ENCODE results near the gene ATP5PB. TPM values are rescaled to one million over a fixed set of nuclear protein-coding genes. Genes with fewer than 3 reads are reported as not detected.
A peak's percentile ranks its signal among the peaks of the same experiment; 100 is the strongest.

ATP5PB gene
- total and polyA plus RNA-seq, 2 donors: 303 to 342 TPM

DNA sequence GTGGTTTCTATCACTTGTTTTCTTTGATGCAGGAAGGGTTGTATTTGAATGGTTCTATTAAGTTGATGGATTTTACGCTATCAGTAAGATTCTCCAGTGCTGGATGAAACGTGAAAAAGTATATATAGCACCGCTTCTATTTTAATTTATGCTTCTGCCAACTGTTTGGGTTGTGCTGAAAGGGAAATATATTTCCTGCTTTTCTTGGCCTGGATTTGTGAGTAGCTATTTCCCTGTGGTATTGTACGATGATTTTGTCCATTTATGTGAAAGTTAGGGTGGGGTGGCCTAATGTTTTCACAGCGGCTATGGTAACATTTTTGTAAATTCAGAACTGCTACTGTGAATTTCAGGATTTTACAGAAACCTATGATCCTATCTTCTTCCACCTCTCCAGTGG lies 24.8 kb downstream of the ATP5PB start:
- 56% methylated on average over 5 of the region's 5 CpGs for WGBS
- Histone ChIP-seq H3K27ac (ENCODE audit: low read depth) (no peak overlapping the region), H3K36me3 (ENCODE audit: insufficient read depth) (no peaks in the 10 kb centered on the region), H3K4me3 (ENCODE audit: low read depth, low read length) (no peak overlapping the region), H3K4me1 (ENCODE audit: insufficient read depth) (no peaks in the 10 kb centered on the region)
- no peak for DNase-seq (ENCODE audit: extremely low spot score)

DNA sequence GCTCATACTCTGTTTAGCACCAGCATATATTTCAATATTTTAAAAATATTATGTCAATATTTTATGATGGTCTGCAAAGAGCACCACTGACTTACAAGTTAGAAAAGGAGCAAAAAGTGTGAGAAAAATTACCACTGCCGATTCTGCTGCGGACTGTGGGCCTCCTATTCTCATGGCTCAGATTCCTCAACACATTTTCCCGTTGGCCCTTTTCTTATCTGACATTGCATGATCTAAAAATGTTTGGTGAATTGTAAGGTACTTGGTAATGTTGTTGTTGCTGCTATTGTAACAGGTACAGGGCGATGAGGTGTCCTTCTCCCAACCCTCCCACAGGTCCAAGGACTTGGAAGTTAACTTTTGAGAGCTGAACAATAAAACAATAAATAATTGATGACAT lies 25.3 kb downstream of the ATP5PB start:
- Histone ChIP-seq H3K4me1 (ENCODE audit: insufficient read depth) (no peaks in the 10 kb centered on the region), H3K27ac (ENCODE audit: low read depth) (no peak overlapping the region), H3K4me3 (ENCODE audit: low read depth, low read length) (no peak overlapping the region), H3K36me3 (ENCODE audit: insufficient read depth) (no peaks in the 10 kb centered on the region)
- DNase-seq (ENCODE audit: extremely low spot score): no peak
- 74% methylated on average over 4 of the region's 4 CpGs for WGBS

DNA sequence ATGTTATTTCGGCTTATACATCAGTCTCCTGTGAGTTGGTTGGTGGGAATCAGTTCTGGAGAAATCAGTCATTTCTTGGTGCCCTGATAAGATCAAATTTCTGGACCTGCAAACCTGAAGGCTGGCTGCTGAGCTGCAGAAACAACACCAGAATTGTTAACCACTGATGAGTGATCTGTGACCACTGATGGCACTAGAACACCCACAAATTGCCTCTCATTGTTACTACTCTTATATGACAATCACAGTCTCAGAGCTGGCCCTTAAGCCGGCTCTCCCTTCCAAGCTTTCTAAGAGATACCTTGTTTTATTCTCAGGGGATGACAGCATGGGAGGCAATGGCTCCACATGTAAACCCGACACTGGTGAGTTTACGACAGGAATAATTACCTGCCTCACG lies 26.4 kb downstream of the ATP5PB start:
- Histone ChIP-seq H3K36me3 (ENCODE audit: insufficient read depth) (no peaks in the 10 kb centered on the region), H3K27ac (ENCODE audit: low read depth) (no peak overlapping the region), H3K4me3 (ENCODE audit: low read depth, low read length) (no peak overlapping the region), H3K4me1 (ENCODE audit: insufficient read depth) (no peaks in the 10 kb centered on the region)
- DNase-seq (ENCODE audit: extremely low spot score): no peak
- 72% methylated on average over 5 of the region's 5 CpGs for WGBS

DNA sequence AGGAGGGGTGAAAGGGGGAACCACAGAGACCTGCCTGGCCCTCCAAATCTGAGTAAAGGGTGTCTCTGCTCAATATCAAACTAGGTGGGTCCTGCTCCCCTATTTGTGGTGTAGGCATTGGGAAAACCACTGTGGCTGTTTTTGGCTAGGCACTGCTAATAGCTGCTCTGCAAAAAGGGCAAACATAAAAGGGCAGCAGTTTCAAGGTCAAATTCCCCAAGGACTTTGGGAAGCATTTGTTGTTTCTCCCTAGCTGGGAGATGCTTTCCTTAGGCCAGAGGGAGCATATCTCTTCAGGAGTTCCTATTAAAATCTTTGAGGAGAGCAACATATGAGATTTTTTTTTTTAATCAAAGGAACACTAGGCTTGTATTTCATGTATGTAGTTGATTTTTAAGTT lies 26.9 kb downstream of the ATP5PB start:
- Histone ChIP-seq H3K4me3 (ENCODE audit: low read depth, low read length) (no peak overlapping the region), H3K36me3 (ENCODE audit: insufficient read depth) (no peaks in the 10 kb centered on the region), H3K27ac (ENCODE audit: low read depth) (no peak overlapping the region), H3K4me1 (ENCODE audit: insufficient read depth) (no peaks in the 10 kb centered on the region)
- no peak for DNase-seq (ENCODE audit: extremely low spot score)

DNA sequence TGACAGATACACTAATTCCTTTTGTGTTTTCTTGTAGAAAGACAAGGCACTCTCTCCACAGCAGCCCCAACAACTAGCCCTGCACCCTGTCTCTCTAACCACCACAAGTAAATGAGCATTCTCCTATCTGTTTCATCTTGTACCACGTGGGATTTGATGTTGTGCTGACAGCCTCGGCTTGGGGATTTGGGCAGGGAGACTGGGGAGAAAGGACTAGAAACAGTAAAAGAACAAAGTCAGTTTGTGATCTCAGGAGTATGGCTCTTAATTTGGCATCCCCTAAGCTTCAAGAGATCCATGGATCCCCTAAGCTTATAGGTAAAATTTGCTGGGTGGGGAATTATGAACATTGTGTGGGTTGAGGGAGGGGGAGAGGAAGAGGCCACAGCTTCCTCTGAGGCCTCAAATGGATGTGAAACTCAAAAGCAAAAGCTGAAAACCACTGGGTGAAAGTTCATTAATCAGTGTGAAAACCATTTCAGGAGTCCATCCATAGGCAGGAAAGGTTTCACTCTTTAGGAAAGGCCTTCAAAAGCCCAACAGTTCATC lies 27.6 kb downstream of the ATP5PB start:
- DNase-seq (ENCODE audit: extremely low spot score): no peak
- H3K36me3 ChIP-seq (ENCODE audit: insufficient read depth): no peaks in the 10 kb centered on the region
- WGBS: 42% methylated on average over 2 of the region's 2 CpGs
- no peaks in the 10 kb centered on the region for H3K4me1 ChIP-seq (ENCODE audit: insufficient read depth)
- no peak overlapping the region for H3K27ac ChIP-seq (ENCODE audit: low read depth)
- H3K4me3 ChIP-seq (ENCODE audit: low read depth, low read length): no peak overlapping the region

DNA sequence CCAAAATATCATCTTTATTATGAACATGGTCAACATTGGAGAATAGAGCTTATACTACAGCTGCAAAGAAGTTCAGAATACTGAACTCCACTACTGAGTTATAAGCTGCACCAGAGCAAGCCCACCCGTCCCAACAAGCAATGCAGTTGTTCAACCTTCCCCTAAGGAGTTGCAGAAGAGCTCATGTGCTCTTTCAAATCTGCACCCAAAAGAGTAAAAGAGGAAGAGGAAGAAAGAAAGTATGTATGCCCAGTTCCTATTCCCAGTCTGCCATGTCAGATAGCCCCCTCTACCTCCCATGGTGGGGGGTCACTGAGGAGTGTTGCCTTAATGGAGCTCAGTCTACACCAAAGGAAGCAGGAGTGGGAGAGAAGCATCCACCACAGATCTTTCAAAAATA lies 31.4 kb downstream of the ATP5PB start:
- WGBS: 55% methylated on average over 1 of the region's 1 CpG
- Histone ChIP-seq H3K4me1 (ENCODE audit: insufficient read depth) (no peaks in the 10 kb centered on the region), H3K27ac (ENCODE audit: low read depth) (no peak overlapping the region), H3K4me3 (ENCODE audit: low read depth, low read length) (no peak overlapping the region), H3K36me3 (ENCODE audit: insufficient read depth) (no peaks in the 10 kb centered on the region)
- DNase-seq (ENCODE audit: extremely low spot score): no peak

DNA sequence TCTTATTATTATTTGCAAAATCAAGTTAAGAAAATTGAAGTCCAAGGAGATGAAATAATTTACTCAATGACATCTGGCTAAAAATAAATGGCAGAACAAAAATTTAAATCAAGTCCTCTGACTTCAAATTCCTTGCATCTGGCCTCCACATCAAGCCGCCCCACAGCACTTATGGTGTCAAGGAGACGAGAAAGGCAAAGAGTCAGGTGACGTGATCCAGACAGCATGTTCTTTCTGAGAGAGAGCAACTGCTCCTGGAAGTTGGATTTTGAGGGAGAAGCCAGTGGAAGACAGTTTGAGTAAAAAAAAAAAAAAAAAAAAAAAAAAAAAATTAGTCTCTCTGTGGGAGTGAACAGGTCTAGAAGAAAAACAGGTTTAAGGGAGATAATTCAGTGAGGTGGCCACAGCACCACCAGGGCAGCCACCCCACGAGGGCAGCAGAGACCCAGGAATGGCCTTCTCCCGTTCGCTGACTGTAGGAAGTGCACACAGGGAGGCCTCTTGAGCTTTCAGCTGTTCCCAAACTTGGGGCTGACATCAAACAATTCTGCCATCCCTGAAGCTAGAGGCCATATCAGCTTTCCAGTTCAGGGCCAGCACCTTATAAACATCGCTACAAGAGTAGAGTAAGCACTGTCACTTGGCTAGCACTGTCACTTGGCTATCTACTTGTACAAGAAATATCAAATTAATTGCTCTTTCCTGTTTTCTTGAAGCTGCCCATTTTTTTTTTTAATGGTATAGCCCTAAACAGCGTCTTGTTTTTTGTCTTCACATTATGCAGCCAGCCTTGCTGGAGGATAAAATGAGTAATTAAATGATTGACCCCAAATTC lies 32.3 kb downstream of the ATP5PB start:
- WGBS: 25% methylated on average over 8 of the region's 8 CpGs
- H3K27ac ChIP-seq (ENCODE audit: low read depth): no peak overlapping the region

DNA sequence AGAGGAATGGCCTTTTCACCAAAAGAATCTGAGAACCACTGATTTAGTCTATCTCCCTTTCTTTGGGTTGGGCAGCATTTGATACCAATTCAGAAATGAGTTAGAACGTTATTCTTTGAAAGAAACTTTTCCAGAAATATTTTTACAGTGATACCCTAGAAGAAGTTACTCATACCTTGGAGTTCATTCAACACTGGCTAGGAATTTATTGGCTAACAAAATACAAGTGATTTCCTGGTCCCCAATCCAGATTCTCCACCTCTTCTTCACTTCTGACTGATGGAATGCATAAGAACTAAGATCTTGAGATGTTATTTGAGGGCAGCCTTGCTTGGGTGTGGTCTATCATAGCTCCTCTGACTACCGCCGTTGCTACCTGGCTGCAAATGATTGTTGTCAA lies 33.9 kb downstream of the ATP5PB start:
- Histone ChIP-seq H3K4me1 (ENCODE audit: insufficient read depth) (no peaks in the 10 kb centered on the region), H3K27ac (ENCODE audit: low read depth) (no peak overlapping the region), H3K36me3 (ENCODE audit: insufficient read depth) (no peaks in the 10 kb centered on the region), H3K4me3 (ENCODE audit: low read depth, low read length) (no peak overlapping the region)
- DNase-seq (ENCODE audit: extremely low spot score): no peak
- WGBS: 61% methylated on average over 3 of the region's 3 CpGs

More for the DNA sequence above, 32.3 kb downstream of the ATP5PB start:
- H3K4me3 ChIP-seq (ENCODE audit: low read depth, low read length): no peak overlapping the region
- peak; percentile 25 for DNase-seq (ENCODE audit: extremely low spot score)
- no peaks in the 10 kb centered on the region for H3K4me1 ChIP-seq (ENCODE audit: insufficient read depth)
- no peaks in the 10 kb centered on the region for H3K36me3 ChIP-seq (ENCODE audit: insufficient read depth)

DNA sequence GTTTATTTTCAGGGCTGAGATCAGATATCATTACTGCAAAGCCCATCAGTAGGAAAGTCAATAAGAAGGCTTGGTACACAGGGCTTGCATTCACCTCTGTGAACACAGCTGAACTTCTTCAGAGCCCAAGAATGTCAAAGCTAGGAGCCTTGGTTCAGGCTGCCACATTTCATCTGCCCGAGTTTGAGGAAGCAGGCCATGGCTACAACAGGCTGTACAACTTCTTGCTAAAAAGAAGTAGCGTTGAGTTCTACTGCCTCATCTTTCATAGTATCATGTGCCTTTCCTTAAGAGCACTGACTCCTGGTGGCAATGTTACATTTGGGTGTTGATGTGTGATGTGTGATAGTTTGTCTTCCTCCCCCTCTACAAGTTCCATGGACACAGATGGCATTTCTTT lies 34.6 kb downstream of the ATP5PB start:
- H3K36me3 ChIP-seq (ENCODE audit: insufficient read depth): no peaks in the 10 kb centered on the region
- H3K27ac ChIP-seq (ENCODE audit: low read depth): no peak overlapping the region
- 66% methylated on average over 2 of the region's 2 CpGs for WGBS
- DNase-seq (ENCODE audit: extremely low spot score): no peak
- no peaks in the 10 kb centered on the region for H3K4me1 ChIP-seq (ENCODE audit: insufficient read depth)
- no peak overlapping the region for H3K4me3 ChIP-seq (ENCODE audit: low read depth, low read length)

DNA sequence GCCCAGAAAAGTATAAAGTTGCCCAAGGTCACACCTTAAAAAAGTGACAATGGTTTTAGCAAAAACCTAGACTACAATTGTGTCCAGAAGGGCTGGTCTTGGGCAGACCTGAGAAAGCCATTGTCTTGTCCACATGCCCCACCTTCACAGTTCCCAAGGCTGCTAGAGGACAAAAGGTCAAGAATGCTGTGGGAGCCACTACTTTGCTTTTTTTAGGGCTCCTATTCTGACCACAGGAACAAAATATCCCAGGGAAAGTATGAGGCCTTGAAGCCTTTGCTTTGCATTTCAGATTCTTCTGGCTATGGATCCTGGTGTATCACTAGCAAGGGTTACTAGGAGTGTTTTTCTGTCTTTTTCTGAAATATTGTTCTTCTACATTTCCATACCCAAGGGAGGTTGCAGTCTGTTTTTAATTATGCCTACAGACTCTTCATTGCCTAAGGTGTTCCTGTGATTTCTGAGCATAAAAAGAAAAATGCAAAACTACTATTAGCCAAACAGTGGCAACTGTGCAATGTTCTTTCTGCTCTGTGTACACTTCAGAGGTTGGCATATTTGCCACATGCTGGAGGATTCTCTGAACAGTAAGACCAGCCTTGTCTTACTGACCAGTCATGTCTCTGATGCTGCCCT lies 35.2 kb downstream of the ATP5PB start:
- DNase-seq (ENCODE audit: extremely low spot score): no peak
- Histone ChIP-seq H3K4me3 (ENCODE audit: low read depth, low read length) (no peak overlapping the region), H3K27ac (ENCODE audit: low read depth) (no peak overlapping the region)

DNA sequence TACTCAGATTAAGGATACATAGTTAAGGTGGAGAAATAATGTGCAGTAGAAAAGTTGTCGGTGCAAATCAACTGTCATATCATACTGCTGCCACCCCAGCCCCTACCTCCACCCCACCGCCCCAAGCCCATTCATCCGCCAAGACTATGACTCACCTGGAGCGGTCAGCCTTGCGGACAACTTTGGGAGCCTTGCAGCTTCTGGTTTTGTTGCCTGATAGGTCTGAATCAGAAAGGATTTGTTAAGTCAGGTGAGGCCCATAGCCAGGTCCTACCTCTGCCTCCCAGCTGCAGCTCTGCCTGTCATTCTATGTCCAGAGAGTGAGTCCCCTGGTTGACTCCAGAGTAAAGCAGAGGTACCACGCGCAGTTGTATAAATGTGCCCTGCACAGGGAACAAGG lies 37.2 kb downstream of the ATP5PB start:
- 97% methylated on average over 7 of the region's 7 CpGs for WGBS
- Histone ChIP-seq H3K36me3 (ENCODE audit: insufficient read depth) (no peaks in the 10 kb centered on the region), H3K4me3 (ENCODE audit: low read depth, low read length) (no peak overlapping the region), H3K27ac (ENCODE audit: low read depth) (no peak overlapping the region), H3K4me1 (ENCODE audit: insufficient read depth) (no peaks in the 10 kb centered on the region)
- no peak for DNase-seq (ENCODE audit: extremely low spot score)

More for the DNA sequence above, 35.2 kb downstream of the ATP5PB start:
- Histone ChIP-seq H3K4me1 (ENCODE audit: insufficient read depth) (no peaks in the 10 kb centered on the region), H3K36me3 (ENCODE audit: insufficient read depth) (no peaks in the 10 kb centered on the region)

DNA sequence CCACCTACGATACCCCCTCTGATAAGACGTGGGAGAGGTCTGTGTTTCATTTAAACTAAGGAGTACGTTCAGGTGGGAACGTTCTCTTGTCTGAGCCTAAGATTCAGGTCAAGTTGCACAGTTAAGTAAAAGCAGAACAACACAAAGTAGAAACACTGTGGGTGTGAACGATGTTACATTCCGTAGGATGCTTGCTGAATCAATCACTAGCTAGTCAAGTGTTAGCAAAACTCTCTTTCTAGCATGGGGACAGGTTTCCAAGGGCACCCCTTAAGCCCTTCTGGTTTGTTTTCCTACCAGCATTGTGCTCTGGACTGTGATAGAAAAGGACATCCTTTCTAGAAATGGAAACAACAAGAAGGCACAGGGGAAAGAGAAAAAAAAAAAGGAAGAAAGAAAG lies 37.9 kb downstream of the ATP5PB start:
- Histone ChIP-seq H3K4me1 (ENCODE audit: insufficient read depth) (no peaks in the 10 kb centered on the region), H3K36me3 (ENCODE audit: insufficient read depth) (no peaks in the 10 kb centered on the region), H3K27ac (ENCODE audit: low read depth) (no peak overlapping the region), H3K4me3 (ENCODE audit: low read depth, low read length) (no peak overlapping the region)
- WGBS: 87% methylated on average over 6 of the region's 6 CpGs
- DNase-seq (ENCODE audit: extremely low spot score): no peak

DNA sequence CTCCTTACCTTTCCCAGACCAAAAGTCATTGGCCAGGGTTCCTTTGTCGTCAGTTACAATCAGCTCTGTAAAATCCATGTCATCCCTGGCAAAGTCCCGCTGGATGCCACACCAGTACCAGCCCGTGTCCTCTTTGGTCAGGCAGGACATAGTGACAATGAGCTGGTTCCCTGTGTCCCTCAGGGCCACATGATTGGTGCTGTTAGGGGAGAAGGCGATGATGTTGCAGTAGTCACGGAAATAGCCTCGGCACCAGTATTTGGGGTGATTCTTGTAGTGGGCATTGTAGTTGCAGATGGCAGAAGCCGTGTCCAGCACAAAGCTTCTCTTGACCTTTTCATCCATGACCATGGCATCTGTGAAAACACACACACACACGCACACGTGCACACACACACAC lies 39.4 kb downstream of the ATP5PB start:
- no peak for DNase-seq (ENCODE audit: extremely low spot score)
- Histone ChIP-seq H3K36me3 (ENCODE audit: insufficient read depth) (no peaks in the 10 kb centered on the region), H3K4me3 (ENCODE audit: low read depth, low read length) (no peak overlapping the region), H3K27ac (ENCODE audit: low read depth) (no peak overlapping the region), H3K4me1 (ENCODE audit: insufficient read depth) (no peaks in the 10 kb centered on the region)
- 93% methylated on average over 9 of the region's 9 CpGs for WGBS

DNA sequence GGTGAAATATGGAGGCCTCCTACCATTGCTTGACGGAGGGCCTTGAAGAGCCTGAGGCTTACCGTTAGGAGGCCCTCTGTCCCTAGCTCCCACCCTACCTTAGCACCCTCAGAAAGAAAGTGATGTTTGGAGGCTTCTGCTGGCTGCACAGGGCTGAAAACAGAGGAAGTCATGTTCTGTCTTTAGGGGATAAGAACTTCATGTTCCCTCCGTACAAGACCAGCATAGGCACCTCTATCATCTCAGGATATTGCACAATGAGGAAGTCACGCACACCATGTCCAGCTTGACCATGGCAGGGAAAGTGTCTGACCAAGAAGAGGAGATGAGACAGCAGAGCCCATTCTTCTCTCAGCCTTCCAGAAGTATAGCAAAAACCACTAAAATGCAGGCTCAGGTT lies 40.3 kb downstream of the ATP5PB start:
- 85% methylated on average over 4 of the region's 4 CpGs for WGBS
- DNase-seq (ENCODE audit: extremely low spot score): no peak
- no peaks in the 10 kb centered on the region for H3K4me1 ChIP-seq (ENCODE audit: insufficient read depth)

More for the DNA sequence above, 40.3 kb downstream of the ATP5PB start:
- Histone ChIP-seq H3K36me3 (ENCODE audit: insufficient read depth) (no peaks in the 10 kb centered on the region), H3K4me3 (ENCODE audit: low read depth, low read length) (no peak overlapping the region), H3K27ac (ENCODE audit: low read depth) (no peak overlapping the region)
